ENCODE data around the gene GUCA1A. TPM values are rescaled to one million over a fixed set of nuclear protein-coding genes. Genes with fewer than 3 reads are reported as not detected.

GUCA1A gene
- total and polyA plus RNA-seq, 2 of the 4 experiments (the other 2 are of a cell fraction) = 0.18 to 0.32 TPM

DNA sequence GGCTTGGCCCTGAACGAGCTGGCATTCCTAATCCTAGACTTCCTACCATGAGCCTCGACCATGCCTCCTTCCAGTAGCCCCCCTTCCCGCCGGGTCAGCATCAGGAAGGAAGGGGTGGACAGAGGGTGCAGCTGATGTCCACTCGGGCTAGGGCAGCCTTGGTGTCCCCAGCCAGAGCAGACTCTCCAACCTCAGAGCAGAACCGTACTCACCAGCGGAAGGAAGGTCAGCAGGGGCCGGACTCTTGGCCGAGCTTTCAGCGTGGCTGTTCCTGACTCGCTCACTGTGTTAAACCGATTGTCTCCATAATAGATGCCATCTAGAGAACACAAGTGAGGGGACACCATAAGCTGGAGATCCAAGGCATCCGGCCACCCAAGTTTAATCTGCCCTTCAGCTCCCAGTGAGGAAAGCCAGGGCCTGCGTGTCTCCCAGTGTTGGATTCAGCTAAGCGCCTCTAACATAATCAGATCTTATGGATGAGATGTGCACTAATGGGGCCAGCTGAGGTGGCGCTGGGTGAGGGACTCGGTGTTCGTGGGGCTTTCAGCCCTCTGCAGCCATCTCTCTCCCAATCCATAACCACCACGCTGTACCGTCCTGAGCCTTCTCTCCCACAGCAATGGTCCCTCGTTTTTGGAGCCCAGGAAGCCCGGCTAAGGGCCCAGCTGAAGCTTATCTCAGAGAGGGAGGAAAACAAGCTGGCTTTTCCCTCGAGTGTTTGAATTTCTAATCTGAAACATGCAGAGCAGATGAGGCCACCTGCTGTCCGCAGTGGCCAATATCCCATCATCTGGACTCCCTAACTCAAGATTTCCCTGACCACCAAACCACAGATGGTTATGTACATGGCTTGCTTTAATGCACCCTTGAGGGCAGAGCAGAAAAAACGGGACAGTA is 44.5 kb upstream of the GUCA1A start:
- dilution Hi-C loops (cut with HindIII; ENCODE audit: low sequenced_read_pairs, unreplicated experiment) = no loop called here
- TF ChIP-seq MAFK (IDR thresholded peaks at IDR 0.05; ENCODE audit: low read depth, low read length) (no peak), RFX5 (IDR thresholded peaks at IDR 0.05; ENCODE audit: low read depth, low read length) (no peak), MXI1 (IDR thresholded peaks at IDR 0.05; ENCODE audit: borderline replicate concordance, low read depth, low read length) (no peak), MAZ (IDR thresholded peaks at IDR 0.05; ENCODE audit: borderline replicate concordance, low read depth, low read length) (no peak), CEBPB (IDR thresholded peaks at IDR 0.05; ENCODE audit: low read depth, low read length) (no peak), POLR2A (IDR thresholded peaks at IDR 0.05; ENCODE audit: low read depth, low read length) (no peak), FOS (IDR thresholded peaks at IDR 0.05; ENCODE audit: low read depth, low read length) (no peak), SMC3 (IDR thresholded peaks at IDR 0.05; ENCODE audit: low read depth, low read length) (no peak), RCOR1 (IDR thresholded peaks at IDR 0.05; ENCODE audit: insufficient replicate concordance, low read length) (no peak), BHLHE40 (IDR thresholded peaks at IDR 0.05; ENCODE audit: low read depth, low read length) (no peak), RAD21 (IDR thresholded peaks at IDR 0.05; ENCODE audit: low read length) (no peak)
- TF ChIP-seq, protein P1, sequence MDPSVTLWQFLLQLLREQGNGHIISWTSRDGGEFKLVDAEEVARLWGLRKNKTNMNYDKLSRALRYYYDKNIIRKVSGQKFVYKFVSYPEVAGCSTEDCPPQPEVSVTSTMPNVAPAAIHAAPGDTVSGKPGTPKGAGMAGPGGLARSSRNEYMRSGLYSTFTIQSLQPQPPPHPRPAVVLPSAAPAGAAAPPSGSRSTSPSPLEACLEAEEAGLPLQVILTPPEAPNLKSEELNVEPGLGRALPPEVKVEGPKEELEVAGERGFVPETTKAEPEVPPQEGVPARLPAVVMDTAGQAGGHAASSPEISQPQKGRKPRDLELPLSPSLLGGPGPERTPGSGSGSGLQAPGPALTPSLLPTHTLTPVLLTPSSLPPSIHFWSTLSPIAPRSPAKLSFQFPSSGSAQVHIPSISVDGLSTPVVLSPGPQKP (IDR thresholded peaks at IDR 0.05; ENCODE audit: borderline replicate concordance, low read depth, low read length) = no peak
- TF ChIP-seq, protein P2, sequence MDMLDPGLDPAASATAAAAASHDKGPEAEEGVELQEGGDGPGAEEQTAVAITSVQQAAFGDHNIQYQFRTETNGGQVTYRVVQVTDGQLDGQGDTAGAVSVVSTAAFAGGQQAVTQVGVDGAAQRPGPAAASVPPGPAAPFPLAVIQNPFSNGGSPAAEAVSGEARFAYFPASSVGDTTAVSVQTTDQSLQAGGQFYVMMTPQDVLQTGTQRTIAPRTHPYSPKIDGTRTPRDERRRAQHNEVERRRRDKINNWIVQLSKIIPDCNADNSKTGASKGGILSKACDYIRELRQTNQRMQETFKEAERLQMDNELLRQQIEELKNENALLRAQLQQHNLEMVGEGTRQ (IDR thresholded peaks at IDR 0.05; ENCODE audit: low read depth, low read length) = no peak
- TF ChIP-seq, protein P3, sequence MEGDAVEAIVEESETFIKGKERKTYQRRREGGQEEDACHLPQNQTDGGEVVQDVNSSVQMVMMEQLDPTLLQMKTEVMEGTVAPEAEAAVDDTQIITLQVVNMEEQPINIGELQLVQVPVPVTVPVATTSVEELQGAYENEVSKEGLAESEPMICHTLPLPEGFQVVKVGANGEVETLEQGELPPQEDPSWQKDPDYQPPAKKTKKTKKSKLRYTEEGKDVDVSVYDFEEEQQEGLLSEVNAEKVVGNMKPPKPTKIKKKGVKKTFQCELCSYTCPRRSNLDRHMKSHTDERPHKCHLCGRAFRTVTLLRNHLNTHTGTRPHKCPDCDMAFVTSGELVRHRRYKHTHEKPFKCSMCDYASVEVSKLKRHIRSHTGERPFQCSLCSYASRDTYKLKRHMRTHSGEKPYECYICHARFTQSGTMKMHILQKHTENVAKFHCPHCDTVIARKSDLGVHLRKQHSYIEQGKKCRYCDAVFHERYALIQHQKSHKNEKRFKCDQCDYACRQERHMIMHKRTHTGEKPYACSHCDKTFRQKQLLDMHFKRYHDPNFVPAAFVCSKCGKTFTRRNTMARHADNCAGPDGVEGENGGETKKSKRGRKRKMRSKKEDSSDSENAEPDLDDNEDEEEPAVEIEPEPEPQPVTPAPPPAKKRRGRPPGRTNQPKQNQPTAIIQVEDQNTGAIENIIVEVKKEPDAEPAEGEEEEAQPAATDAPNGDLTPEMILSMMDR (conservative IDR thresholded peaks at IDR 0.05; ENCODE audit: low read depth, low read length) = no peak

More for the DNA sequence above, 44.5 kb upstream of the GUCA1A start:
- H2BK15ac ChIP-seq (ENCODE audit: low read depth, low read length) = no peak overlapping the region
- no peaks in the 10 kb centered on the region for H3K9me3 ChIP-seq (ENCODE audit: control insufficient read depth, insufficient read depth, low read length)
- H4K5ac ChIP-seq (ENCODE audit: low read depth, low read length) = no peak overlapping the region
- H3K56ac ChIP-seq (ENCODE audit: extremely low read depth, insufficient read depth, low read length) = no peak overlapping the region
- no peak overlapping the region for H4K8ac ChIP-seq (ENCODE audit: low read depth in 2 of 2, low read length in 2 of 2)
- H2BK120ac ChIP-seq (ENCODE audit: low read depth, low read length) = no peak overlapping the region
- H3K9me1 ChIP-seq (ENCODE audit: insufficient read depth, low read length) = peaks cover 13% of the 10 kb centered on the region
- BruUV-seq (replicated peaks) = no TSS peak
- H4K91ac ChIP-seq (ENCODE audit: insufficient read depth, low read depth, low read length) = no peak overlapping the region
- in situ Hi-C loops (cut with MboI; ENCODE audit: low sequenced_read_pairs) = no loop called here
- H3K4me3 ChIP-seq (ENCODE audit: insufficient read depth, low read depth, low read length) = no peak overlapping the region
- H3K4ac ChIP-seq (ENCODE audit: low read depth, low read length) = no peak overlapping the region
- no peak for ATAC-seq (ENCODE audit: low read depth)
- no peak overlapping the region for H3K18ac ChIP-seq (ENCODE audit: low read depth, low read length)
- peaks cover 2% of the 10 kb centered on the region; the same call in 1 of the 2 replicates for H3K36me3 ChIP-seq (ENCODE audit: control insufficient read depth, insufficient read depth, low read length)
- H4K20me1 ChIP-seq (ENCODE audit: insufficient read depth, low read length) = no peaks in the 10 kb centered on the region
- H3K14ac ChIP-seq (replicated peaks; ENCODE audit: low read depth, low read length) = no peak overlapping the region; the same call in 1 of the 2 replicates
- H3K4me2 ChIP-seq (ENCODE audit: low read depth, low read length) = no peak overlapping the region
- peaks cover 0 to 25% of the 10 kb centered on the region in 2 experiments; a peak in 2 of 4 replicates for H3K79me1 ChIP-seq (ENCODE audit: low read depth in 1 of 2, low read length in 2 of 2)
- H3K23ac ChIP-seq (ENCODE audit: low read depth, low read length) = no peak overlapping the region
- H2AK9ac ChIP-seq (replicated peaks; ENCODE audit: low read depth, low read length, poor library complexity) = no peak overlapping the region
- H2BK20ac ChIP-seq (ENCODE audit: low read depth, low read length) = no peak overlapping the region
- H2BK5ac ChIP-seq (ENCODE audit: low read depth, low read length, poor library complexity, severe bottlenecking) = no peak overlapping the region
- no peaks in the 10 kb centered on the region for H3K27me3 ChIP-seq (ENCODE audit: control insufficient read depth, insufficient read depth, low read length)
- ChIA-PET CTCF (interaction anchor here (1.0 kb wide), 1 partner anchor 86 kb away, joined by 3 read pairs; no protein-coding TSS in a partner anchor), POLR2A (ENCODE audit: unreplicated experiment) (no interaction called here)
- WGBS, 2 experiments (ENCODE audit: extremely low coverage in 2 of 2, insufficient read length in 1 of 2) = 83% methylated on average over 12 of the region's 25 CpGs; no CpG with 5 or more reads in 1 of the 2 experiments
- H3K4me1 ChIP-seq (ENCODE audit: control insufficient read depth, insufficient read depth, low read length) = peaks cover 5% of the 10 kb centered on the region
- peak overlapping the region; percentile 23; the same call in 1 of the 2 replicates for H2AK5ac ChIP-seq (ENCODE audit: low read depth, low read length)
- H2AFZ ChIP-seq (replicated peaks; ENCODE audit: low read length, poor library complexity) = no peak overlapping the region
- no peak overlapping the region for H3K9ac ChIP-seq (ENCODE audit: low read depth, low read length)
- intact Hi-C loops (cut with micrococcal nuclease) = no loop called here
- H3K27ac ChIP-seq (ENCODE audit: insufficient read depth, low read length) = no peak overlapping the region
- DNase-seq = no peak

Measured in IMR-90 (cell line).